ENCODE measurements around the gene MRGPRX3.

Gene MRGPRX3

DNA sequence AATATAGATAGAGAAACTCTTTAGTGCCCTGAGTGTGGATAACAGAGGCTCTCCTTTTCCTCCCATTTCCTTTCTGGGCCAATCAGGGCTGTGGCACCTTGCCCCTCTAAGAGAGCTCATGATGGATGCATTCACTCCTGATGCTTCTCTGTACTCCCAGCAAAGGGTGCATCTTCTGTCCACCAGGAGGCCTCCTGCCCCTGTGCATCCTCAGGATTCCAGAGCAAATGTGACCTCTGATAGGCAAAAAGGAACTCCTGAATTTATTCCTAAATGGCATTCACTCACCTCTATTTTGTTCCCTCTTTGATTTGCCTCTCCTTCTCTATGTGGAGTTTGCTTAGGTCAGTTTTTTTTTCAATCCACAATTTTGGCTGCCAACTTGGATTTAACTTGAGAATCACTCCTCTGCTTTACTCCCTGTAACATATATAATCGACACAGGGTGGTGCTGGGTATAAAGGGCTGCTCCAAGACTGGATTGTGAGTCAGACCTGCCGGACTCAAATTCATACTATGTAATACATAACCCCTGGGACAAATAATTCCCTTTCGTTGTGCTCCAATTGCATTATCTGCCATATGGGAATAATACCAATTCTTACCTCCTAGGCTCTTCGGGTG, 39.1 kb downstream of the MRGPRX3 start:
- DNase-seq: peak; percentile 1 to 27

- DNase-seq: no peak
Observed at GRCh38 chr11:18172666-18173065, 40.3 kb downstream of the MRGPRX3 start, which contains the start of gene MRGPRX4. Gene MRGPRX4, plus strand, starts transcription at chr11:18172837. Its CDS starts 420 bp downstream, at chr11:18173257.

DNA sequence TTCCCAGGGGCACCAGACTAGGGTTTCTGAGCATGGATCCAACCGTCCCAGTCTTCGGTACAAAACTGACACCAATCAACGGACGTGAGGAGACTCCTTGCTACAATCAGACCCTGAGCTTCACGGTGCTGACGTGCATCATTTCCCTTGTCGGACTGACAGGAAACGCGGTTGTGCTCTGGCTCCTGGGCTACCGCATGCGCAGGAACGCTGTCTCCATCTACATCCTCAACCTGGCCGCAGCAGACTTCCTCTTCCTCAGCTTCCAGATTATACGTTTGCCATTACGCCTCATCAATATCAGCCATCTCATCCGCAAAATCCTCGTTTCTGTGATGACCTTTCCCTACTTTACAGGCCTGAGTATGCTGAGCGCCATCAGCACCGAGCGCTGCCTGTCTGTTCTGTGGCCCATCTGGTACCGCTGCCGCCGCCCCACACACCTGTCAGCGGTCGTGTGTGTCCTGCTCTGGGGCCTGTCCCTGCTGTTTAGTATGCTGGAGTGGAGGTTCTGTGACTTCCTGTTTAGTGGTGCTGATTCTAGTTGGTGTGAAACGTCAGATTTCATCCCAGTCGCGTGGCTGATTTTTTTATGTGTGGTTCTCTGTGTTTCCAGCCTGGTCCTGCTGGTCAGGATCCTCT, 41.0 kb downstream of the MRGPRX3 start:
- no peak for DNase-seq

Data from NCI-H524 (cell line).